ENCODE results near the gene MPZL2.

DNA sequence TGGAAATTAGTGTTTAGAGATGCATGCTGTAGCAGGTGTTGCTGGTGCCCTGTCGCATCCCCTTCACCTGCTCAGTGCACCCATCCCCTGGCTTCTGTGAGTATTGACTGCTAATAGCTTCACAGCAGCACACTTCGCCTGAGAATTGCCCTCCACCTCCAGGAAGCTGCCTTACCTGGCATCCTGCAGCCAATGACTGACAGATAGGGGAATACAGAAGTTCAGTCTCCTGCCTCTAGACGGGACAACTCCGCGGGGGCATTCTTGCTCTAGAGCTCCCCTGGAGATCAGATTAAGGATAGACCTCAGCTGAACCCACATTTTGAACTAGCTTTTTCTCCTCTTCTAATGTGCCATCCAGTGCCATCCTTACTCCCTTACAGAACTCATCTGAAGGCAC, 31.1 kb upstream of the MPZL2 start:
- TF ChIP-seq CTCF (IDR thresholded peaks at IDR 0.05; ENCODE audit: insufficient read depth, low read depth, low read length), result no peak
- TF ChIP-seq EZH2 (IDR thresholded peaks at IDR 0.05; ENCODE audit: insufficient read depth, low read length), result no peak
